Stimulated activated CD4-positive, alpha-beta T cell treated with anti-CD3 and anti-CD28 coated beads, Interleukin-4, amount 100 ng/mL, for 4 hours (primary cell): ENCODE measurements around the gene RNF13.
A peak's percentile ranks its signal among the peaks of the same experiment; 100 is the strongest.

Source experiments
- DNase-seq, 2 experiments: peaks; one replicate each; pipeline ENCODE4 v3.0.0-alpha.2; 2020

Gene RNF13, protein sequence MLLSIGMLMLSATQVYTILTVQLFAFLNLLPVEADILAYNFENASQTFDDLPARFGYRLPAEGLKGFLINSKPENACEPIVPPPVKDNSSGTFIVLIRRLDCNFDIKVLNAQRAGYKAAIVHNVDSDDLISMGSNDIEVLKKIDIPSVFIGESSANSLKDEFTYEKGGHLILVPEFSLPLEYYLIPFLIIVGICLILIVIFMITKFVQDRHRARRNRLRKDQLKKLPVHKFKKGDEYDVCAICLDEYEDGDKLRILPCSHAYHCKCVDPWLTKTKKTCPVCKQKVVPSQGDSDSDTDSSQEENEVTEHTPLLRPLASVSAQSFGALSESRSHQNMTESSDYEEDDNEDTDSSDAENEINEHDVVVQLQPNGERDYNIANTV

GRCh38 chr3:149812606-149813366 lies at the start of gene RNF13:
Gene RNF13 (plus strand): TSS chr3:149813215. CDS start chr3:149846027, 32,812 bp downstream.
- peak; percentile 90 to 91 for DNase-seq

GRCh38 chr3:149763565-149764195 lies 49.3 kb upstream of the RNF13 start:
- no peak for DNase-seq

- no peak for DNase-seq
Observed at GRCh38 chr3:149764302-149764701, 48.7 kb upstream of the RNF13 start.

DNA sequence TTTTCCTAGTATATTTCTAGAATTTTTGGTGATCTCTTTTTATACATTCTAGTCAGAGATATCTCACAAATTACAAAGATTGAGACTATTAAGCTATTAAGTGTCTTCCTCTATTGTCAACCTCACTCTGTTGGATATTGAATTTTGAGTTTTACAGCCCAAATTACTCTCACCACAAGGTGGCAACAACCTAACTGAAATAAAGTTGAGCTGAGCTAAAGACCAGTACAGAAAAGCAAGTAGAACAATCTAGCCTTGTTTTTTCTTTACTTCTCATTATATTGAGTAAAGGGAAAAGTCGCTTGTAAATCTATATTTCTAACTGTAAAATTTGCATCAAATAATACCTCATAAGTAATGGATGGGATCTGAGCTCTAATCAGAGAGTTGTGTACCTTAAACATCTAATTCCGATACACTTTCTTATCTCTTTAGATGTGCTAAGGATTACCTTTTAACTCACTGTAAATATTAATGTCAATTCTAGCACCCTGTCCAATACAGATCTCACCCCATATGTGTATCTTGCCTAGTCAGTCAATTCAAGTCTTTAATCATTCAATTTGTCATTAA lies 47.2 kb upstream of the RNF13 start:
- DNase-seq = no peak

DNA sequence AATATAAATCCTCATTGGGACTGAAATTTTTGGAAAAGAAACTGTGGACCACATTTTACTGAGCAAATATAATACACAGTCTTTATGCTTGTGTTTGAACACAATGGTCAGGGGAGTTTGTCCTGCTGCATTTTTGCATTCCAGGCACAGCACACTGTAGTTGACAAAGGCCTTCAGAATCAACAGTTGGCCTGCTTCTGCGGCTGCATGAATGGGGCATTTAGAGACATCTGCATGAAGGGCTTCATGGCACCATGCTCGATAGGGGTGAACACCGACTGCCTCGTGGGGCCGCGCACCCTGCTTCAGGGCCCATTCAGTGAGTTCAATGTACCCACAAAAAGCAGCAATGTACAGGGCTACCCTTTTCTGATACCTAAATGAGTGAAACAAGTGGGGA lies 45.3 kb upstream of the RNF13 start:
- no peak for DNase-seq

- DNase-seq = no peak
Observed at GRCh38 chr3:149768704-149769103, 44.3 kb upstream of the RNF13 start.

GRCh38 chr3:149770246-149770645 lies 42.8 kb upstream of the RNF13 start:
- DNase-seq = no peak

DNA sequence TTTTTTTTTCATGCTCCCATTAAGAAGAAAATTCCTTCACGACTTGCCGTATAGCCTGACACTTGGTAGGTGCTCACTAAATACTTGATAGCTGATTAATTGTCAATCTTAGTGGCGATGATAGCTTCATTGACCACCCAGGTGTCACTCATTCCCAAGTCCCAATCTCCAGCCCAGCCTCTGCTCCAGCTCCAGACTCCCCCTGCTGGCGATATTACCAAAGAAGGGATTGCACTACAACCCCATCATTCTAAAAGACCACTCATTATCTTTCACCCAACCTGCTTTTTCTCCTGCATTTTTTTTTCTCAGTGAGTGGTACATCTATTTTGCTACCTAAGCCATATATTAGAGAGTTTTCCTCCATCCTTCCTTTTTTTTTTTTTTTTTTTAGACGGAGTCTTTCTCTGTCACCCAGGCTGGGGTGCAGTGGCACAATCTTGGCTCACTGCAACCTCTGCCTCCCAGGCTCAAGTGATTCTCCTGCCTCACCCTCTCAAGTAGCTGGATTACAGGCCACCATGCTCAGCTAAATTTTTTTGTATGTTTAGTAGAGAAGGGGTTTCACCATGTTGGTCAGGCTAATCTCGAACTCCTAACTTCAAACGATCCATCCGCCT lies 41.3 kb upstream of the RNF13 start:
- DNase-seq = peak in 1 of 2 experiments; percentile 14

- no peak for DNase-seq
Observed at GRCh38 chr3:149772861-149773260, 40.2 kb upstream of the RNF13 start.

GRCh38 chr3:149776170-149776569 lies 36.8 kb upstream of the RNF13 start:
- no peak for DNase-seq

DNA sequence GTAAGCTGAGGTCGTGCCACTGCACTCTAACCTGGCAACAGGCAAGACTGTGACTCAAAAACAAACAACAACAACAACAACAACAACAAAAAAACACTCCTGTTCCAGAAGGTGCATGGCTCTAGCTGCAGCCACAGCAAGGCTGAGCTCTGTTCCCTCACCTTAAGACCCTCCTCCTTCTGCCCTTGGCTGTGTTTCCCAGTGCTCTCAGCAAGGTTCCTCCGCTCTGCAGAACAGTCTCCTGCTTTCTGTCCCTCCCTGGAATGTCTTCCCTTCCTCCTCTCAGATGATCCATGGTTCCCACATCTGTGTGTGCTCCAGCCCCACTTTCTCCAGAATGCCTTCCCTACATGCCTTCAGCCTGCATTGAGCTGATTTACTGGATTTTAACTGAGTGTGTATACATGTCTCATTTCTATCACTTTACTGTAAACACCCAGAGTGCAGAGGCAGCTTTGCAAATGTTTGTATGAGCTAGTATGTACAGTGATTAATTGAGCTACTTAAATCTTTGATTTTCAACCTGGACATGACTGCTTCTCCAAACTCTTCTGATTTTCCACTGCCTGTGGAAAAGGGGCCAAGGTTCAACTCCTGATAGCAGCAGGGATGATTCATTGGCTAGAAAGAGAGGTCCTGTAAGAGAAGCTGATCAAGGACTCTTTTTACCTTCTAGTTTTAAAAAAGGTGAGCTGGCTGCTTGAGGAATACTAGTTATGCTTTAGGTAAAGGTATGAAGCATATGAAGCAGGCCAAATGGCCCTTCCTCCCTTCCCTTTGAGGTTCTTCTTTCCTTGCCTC lies 35.4 kb upstream of the RNF13 start:
- DNase-seq = no peak

- no peak for DNase-seq
Observed at GRCh38 chr3:149781211-149781610, 31.8 kb upstream of the RNF13 start.

- no peak for DNase-seq
Observed at GRCh38 chr3:149781741-149782140, 31.3 kb upstream of the RNF13 start.

GRCh38 chr3:149783576-149783975 lies 29.4 kb upstream of the RNF13 start:
- no peak for DNase-seq

DNA sequence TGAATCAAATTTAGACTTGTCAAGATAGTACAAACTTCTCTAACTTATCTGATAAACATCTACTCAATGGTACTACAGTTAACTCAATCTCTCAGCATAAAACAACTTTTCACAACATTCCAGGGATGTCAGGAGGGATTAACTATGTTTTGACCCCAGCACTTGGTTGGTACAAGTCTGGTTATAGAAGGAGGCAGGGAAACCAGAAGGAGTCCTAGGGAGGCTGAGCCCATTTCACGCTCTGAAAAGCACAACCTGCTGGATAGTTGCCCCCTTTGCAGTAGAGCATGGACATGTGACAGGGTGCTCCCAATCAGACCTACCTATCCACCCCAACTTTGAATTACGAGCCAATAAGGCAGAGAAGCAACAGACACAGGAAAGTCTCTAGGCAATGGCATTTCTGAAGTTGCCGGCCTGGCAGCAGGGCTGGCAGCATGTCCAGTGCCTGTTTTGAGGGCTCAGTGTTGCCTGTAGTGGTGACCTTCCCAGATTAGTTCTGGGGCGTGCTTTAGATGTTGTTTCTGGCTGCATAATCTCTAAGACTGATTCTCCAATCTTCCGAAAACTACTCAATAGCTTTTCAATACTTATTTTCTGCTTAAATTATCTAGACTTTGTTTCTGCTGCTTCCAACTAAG lies 28.8 kb upstream of the RNF13 start:
- DNase-seq = no peak

GRCh38 chr3:149790268-149790667 lies 22.7 kb upstream of the RNF13 start:
- DNase-seq = no peak

GRCh38 chr3:149790698-149791097 lies 22.3 kb upstream of the RNF13 start:
- DNase-seq = no peak

GRCh38 chr3:149792452-149793270 lies 20.4 kb upstream of the RNF13 start, which contains the start of gene ANKUB1:
Gene ANKUB1 (minus strand): TSS chr3:149792554. CDS start chr3:149792366, 188 bp downstream.
- no peak for DNase-seq

GRCh38 chr3:149796026-149796425 lies 17.0 kb upstream of the RNF13 start:
- no peak for DNase-seq

DNA sequence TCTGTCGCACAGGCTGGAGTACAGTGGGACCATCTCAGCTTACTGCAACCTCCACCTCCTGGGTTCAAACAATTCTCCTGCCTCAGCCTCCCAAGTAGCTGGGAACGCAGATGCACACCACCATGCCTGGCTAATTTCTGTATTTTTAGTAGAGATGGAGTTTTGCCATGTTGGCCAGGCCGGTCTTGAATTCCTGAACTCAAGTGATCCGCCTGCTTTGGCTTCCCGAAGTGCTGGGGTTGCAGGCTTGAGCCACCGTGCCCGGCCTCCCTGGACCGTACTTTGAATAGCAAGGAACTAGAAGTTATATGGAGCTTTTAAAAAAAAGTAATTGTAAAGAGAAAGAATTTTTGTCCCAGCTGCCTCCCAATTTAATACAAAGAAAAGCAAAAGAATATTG lies 12.3 kb upstream of the RNF13 start:
- DNase-seq = no peak
